ENCODE measurements around the gene CCDC188.

CCDC188 gene

DNA sequence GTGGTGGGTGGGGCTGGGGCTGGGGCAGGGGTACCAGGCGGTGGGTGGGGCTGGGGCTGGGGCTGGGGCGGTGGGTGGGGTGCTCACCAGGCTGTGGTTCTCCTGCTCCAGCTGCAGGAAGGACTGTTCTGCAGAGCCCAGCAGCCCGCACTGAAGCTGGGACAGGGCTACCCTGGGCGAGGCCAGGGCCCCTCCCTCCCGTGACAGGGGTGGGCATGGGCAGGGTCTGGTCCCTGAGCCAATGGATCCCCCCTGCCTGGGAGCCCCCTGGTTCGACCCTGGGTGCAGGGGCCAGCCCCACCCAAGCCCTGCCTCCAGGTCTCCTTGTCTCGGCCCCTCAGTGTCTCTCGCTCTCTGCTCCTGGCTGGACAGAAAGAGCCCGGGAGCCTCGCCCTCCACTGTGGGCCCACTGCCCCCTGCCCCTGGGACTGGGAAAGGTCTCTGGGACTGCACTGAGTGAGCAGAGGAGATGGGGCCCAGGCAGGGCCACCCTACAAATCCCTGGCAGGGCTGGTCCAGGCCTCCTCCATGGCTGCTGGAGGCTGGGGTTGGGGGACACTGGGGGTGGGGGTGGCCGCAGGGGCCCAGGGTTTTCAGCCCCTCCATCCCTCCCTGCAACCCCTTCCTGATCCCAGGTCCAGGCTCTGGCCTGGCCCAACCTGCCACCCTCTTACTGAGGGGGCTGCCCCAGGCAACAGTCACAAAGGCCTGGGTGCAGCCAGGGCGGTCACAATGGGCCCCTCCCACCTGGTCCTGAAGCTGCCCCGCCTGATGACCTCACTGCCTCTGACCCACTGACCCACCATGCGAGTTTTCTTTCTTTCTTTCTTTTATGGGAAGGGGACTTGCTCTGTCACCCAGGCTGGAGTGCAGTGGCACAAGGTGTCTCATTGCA is at the start of gene CCDC188:
Gene CCDC188 (minus strand): TSS at position 675 of the 895 bp plus-strand sequence. CDS start 69 bp downstream, at position 606.
- no peak for DNase-seq

GRCh38 chr22:20199906-20200305 is 49.1 kb upstream of the CCDC188 start:
- DNase-seq = no peak

DNA sequence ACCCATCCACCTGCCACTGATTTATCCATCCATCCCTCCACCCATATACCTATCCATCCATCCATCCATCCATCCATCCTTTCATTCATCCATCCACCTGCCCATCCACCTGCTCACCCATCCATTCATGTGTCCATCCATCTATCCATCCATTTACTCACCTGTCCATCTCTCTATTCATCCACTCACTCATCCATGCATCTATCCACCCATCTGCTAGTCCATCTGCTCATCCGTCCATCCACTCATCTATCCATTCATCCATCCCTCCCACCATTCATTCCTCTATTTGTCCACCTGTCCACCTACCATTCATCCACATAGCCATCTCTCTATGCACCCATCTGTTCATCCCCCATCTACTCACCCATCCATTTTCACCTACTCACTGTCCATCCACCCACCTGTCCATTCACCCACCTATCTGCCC is 48.6 kb upstream of the CCDC188 start:
- DNase-seq = no peak

GRCh38 chr22:20198557-20199319 is 47.9 kb upstream of the CCDC188 start:
- DNase-seq = no peak

GRCh38 chr22:20197407-20198030 is 46.7 kb upstream of the CCDC188 start:
- DNase-seq = no peak

DNA sequence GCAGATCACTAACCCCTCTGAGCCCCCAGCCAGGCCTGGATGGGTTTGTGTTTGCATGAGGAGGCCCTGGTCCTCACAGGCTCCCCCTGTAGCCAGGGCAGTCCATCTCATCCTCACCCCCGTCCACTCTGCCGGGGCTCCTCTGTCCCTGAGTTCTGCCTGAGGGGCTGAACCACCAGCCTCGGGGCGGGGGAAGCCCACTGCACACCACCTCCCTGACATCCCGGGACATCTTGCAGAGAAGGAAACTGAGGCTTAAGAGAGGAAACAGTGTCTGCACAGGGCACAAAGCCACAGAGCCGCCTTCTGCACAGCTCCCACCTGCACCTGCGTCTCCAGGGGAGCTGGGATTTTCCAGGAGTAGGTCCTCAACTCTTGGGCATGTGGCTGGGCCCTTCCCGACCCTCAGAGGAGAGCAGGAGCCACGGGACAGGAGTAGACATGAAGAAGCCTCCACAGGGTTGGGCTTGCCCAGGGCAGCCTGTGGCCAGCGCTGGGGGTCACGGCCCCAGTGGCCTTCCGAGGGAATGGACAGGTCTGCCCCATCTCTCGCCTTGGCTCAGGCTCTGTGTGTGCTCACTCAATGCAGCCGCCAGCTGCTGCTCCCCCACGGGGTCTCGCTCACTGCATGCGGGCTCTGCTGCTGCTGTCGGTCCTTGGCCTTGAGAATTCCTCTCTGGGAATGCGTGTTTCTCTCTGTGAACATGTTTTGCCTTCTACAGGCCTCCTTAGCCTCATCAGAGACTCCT is 45.4 kb upstream of the CCDC188 start:
- no peak for DNase-seq

GRCh38 chr22:20194681-20195593 is 44.1 kb upstream of the CCDC188 start:
- no peak for DNase-seq

- DNase-seq = no peak
These were observed 43.1 kb upstream of the CCDC188 start for GRCh38 chr22:20193761-20194494.

DNA sequence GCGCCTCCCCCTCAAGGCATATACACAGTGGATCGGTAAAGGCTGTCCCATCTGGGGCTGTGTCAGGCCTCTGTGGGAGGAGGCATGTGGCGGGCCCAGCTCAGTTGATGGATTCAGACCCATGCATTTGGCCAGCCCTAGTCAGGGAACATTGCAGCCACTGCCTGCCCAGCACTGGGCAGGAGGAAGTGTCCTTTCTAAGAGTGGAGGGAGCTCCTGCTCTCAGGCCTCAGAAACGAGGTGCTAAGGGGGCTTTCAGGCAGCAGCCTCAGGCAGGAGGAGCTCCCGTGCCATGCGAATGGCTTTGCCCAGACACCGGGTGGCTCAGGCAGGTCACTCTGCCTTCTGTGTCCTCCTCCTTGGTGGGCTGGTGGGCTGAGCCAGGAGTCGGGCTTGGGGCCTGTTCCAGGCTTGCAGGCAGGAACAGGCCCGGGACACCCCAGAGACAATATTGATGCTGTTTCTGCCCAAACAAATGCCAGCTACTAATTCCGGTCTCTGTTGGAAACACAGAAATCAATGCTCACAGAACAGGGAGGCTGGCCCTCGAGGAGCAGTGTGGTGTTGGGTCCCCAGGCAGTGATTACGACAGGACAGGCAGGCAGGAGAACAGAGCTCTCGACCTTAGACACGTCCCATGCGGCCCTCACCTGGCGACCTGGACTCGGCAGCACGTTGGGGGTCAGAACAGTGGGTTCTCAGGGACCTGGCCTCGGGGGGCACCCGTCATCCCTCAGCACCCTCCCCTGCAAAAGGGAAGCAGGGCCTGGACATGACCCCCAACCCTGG is 42.3 kb upstream of the CCDC188 start:
- no peak for DNase-seq

- DNase-seq = no peak
These were observed 41.6 kb upstream of the CCDC188 start for GRCh38 chr22:20192293-20192971.

GRCh38 chr22:20191803-20192202 is 40.9 kb upstream of the CCDC188 start:
- no peak for DNase-seq

DNA sequence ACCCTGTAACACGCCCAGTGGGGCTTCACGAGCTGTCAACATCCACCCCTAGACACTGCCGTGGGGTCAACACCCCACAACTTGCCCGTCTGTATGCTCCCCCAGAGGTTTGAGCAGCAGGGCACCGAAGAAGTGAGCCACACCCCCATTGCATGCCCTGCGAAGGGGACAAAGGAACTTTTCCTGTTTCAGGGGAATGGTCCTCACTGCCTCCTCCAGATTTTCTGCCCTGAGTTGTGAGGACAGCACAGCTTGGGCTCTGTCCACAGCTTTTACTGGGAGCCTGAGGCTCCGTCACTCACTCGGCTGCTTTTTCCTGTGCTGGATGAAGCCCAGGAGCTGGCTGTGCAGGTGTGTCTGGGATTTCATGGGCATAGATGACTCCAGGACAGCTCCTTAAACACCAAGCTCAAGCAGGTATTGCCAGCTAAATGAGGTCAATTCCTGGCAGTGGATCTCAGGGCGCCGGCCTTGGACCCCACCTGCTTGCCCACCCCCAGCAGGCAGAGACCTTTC is 40.2 kb upstream of the CCDC188 start:
- DNase-seq = no peak

DNA sequence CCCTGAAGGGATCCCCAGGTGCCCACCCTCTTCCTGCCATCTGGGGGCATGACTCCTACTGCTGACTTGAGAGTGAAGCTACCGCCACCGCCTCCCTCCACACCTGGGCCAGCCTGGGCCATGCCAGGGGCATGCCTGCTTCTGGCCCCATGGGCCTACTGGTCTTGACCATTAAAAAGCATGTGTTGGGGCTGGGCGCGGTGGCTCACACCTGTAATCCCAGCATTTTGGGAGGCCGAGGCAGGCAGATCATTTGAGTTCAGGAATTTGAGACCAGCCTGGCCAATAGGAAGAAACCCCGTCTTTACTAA is 37.7 kb upstream of the CCDC188 start:
- no peak for DNase-seq

DNA sequence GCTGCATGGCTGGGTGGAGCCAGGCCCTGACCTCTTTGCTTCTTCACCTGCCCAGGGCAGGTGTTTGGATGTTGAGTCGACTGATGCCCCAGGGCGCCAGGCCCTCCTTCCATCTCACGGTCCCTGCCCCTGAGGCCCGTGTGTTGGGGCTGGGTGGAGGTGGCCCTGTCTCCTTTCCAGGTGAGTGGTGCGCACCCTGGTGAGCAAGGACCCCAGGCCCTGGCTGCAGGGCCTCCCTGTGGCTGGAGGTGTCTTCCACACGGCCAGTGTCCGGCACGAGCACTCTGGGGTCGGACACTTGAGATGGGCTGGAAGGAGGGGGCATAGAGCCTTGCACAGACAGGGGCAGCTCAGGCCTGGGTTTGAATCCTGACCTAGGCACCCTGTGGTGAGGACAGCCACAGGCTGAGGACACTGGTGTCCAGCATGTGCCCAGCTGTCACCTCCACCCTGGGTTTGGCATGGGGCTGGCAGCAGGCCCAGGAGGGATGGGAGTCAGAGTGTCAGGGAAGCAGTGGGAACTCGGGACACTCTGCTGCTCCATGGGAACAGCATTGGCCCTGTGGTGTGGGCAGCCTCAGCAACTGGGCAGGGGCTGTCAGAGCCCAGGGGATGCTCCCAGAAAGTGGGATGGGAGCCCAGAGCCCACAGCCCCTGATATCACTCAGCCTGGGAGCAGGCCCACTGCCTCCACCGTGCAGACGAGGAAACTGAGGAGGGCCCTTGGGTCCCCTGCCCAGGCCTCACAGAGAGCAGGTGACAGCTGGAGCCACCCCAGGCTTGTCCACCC is 37.1 kb upstream of the CCDC188 start:
- no peak for DNase-seq

DNA sequence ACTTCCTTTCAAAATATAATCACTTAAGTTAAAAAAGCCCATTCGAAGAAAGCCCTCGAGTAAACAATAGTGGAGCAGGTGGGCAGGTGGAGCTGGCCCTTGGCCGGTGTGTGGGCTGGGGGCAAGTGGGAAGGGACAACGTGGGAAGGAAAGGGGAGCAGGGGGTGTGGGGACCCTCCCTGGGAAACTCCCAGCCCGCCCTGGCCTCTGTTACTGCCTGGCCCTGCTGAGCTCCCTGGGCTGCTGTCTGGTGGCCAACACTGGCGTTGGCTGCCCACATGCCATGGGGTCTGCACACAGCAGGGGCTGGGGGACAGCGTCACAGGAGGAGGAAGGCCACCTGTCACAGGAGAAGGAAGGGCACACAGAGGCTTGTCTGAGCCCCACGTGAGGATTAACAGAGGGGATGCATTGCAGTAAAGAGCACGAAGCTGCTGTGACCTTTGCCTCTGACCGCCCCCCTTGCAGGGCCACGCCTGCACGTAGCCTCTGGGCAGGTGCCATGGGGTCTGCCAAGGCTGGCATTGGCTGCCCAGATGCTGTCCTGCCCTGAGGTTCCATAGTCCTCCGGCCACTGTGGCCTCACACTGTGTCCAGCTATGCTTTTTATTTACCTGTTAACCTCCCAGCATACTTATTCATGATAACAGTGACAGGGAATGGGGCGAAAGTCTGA is 36.2 kb upstream of the CCDC188 start:
- DNase-seq = no peak

DNA sequence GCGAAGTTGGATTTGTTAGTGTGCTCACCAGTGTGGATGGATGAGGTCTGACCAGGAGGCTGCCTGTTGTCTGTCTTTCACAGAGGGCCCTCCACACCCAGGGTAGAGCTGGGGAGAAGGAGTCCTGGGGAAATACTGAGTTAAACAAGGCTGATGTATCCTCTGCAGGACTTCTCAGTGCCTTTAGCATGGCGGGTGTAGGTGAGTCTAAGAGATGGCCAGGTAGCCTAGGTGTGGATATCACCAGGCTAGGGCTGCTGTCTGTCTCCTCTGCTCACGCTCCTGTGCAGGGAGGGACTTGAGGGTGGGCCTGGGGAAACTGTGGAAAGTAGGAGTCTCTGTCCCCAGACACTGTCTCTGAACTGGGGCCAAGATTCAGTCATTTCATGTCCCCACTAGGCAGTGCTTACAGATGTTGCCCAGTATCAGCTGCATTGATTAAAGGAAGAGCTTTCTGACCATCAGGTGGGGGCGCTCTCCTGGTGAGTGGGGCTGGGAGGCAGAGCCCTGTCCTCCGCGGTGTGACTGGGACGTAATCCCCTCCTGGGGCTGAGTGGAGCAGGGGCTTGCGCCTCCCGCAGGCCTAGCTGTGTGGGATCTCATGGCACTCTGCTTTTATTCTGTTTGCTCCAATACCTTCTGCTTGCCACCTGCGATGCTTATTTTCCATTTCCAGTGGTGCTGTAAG is 35.5 kb upstream of the CCDC188 start:
- DNase-seq = no peak

DNA sequence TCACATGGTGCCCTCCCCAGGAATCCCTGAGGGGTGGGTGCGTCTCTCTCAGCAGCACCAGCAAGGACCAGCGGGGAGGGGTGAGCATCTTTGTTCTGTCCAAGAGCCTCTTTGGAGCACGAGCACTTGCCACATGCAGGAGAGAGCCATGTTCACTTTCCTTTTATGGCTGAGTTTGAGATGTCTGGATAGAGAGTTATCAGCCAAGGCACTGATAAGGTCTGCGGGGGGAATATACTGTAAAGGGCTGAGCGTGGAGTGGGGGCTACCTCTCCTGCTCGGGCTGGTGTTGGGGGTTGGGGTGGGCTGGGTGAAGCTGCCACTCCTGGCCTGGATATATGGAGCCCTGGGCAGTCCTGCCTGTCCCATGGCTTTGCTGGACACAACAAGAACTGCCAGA is 34.9 kb upstream of the CCDC188 start:
- DNase-seq = no peak
